Stimulated activated effector memory CD8-positive, alpha-beta T cell treated with anti-CD3 and anti-CD28 coated beads, Interleukin-12 subunit alpha, Interleukin-12 subunit beta, amount 100 ng/mL, for 72 hours (primary cell): ENCODE results near the gene ZER1.
A peak's percentile ranks its signal among the peaks of the same experiment; 100 is the strongest.

Source experiments
- ATAC-seq: fragments of 150-1000 bp; cut with Tn5 transposase; 2 replicates; pipeline ENCODE4 v1.10.0; 2021
- DNase-seq, 2 donors: peaks; one replicate each; pipeline ENCODE4 v3.0.0; 2021 to 2022; ENCODE audit warnings: low spot score in 2 of 2
- H3K27ac Mint-ChIP-seq: one replicate; pipeline ENCODE4 v1.8.0; 2022; ENCODE audit warnings: mild to moderate bottlenecking, mixed read lengths
- H3K36me3 Mint-ChIP-seq: one replicate; pipeline ENCODE4 v1.8.0; 2022; ENCODE audit warnings: mild to moderate bottlenecking, mixed read lengths
- H3K4me1 Mint-ChIP-seq: one replicate; pipeline ENCODE4 v1.8.0; 2022; ENCODE audit warnings: mixed read lengths
- H3K4me3 Mint-ChIP-seq: one replicate; pipeline ENCODE4 v1.8.0; 2022; ENCODE audit warnings: mild to moderate bottlenecking, mixed read lengths
- H3K9me3 Mint-ChIP-seq: one replicate; pipeline ENCODE4 v1.8.0; 2022; ENCODE audit warnings: mixed read lengths

ZER1 gene

DNA sequence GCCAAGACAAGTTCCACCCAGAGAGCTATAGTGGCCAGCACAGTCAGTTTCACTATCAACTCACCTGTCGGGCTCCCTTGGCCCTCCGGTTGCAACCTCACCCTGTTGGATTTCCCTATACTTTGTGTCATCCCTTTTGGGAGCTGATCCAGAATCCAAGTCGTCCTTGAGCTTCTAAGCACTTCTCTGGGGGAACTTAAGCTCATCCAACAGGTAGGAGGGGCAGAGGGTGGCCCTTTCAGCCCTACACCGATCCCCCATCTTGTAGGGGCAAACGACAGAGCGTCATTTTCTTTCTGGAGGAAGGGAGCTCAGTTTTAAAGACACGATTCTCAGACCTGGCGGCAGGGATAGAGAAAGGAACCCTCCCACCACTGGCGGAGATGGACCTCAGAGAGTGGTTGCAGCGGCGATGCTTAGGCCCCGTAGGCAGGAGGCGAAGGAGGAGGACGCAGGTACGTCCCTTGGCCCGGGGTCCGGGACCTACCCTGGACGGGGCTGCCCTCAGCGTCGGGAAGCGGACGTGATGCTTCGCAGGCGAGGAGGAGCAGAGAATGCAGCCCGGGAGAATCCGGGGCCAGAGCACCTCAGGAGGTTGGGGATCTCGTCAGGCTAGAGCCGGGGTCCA, 519 bp downstream of the ZER1 start:
- H3K9me3 Mint-ChIP-seq, result peaks cover 4% of the 10 kb centered on the region
- ATAC-seq, result peak; percentile 45
- H3K4me3 Mint-ChIP-seq, result peak overlapping the region; percentile 93
- DNase-seq, result no peak
- H3K36me3 Mint-ChIP-seq, result peaks cover 10% of the 10 kb centered on the region
- H3K27ac Mint-ChIP-seq, result peak overlapping the region; percentile 96
- H3K4me1 Mint-ChIP-seq, result peaks cover 27% of the 10 kb centered on the region

DNA sequence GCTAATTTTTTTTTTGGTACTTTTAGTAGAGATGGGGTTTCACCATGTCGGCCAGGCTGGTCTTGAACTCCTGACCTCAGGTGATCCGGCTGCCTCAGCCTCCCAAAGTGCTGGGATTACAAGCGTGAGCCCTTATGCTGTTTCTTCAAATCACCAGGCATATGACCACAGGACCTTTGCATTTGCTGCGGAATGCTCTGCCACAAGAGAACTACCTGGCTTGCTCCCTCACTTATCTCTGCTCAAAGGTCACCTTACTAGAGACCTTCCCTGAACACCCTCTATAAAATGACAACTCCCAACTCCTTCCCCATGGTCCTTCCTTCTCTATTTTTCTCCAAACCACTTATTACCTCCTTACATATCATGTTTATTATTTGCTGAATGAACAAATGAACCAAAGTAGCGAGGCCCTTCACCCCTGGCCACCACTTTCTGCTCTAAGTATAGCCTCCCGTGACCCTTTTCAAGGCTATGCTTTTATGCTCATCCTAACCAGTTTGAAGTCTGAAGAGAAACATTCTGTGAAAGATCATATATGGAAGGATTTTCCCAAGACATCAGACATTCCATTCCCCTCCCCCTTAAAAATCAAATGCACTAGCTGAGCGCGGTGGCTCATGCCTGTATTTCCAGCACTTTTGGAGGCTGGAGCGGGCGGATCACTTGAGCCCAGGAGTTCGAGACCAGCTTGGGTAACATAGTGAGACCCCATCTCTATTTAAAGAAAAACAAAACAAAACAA, 1.3 kb downstream of the ZER1 start:
- Mint-ChIP-seq H3K9me3 (peaks cover 4% of the 10 kb centered on the region), H3K36me3 (peaks cover 10% of the 10 kb centered on the region), H3K4me3 (peak overlapping the region; percentile 93), H3K4me1 (peaks cover 27% of the 10 kb centered on the region), H3K27ac (peak overlapping the region; percentile 96)
- ATAC-seq, result no peak
- no peak for DNase-seq

DNA sequence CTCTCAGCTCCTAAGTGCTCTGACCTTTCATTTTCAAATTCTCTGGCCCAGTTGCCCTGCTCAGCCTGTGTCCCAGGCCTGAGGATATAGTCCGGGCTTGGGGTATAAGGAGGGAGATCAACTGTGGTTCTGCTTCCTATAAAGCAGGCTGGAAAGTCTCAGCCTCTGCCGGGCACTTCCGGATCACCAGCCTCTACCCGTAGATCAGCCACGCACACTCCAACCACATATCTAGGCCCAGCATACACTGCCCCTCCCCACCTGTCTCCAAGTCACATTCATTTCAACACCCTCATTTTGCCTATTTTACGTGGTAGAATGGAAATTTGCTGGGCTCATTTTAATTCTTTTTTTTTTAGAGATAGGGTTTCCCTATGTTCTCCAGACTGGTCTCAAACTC, 3.1 kb downstream of the ZER1 start:
- H3K27ac Mint-ChIP-seq, result peak overlapping the region; percentile 96
- no peak overlapping the region for H3K4me3 Mint-ChIP-seq
- no peaks in the 10 kb centered on the region for H3K9me3 Mint-ChIP-seq
- peaks cover 10% of the 10 kb centered on the region for H3K36me3 Mint-ChIP-seq
- peaks cover 42% of the 10 kb centered on the region for H3K4me1 Mint-ChIP-seq
- no peak for DNase-seq
- ATAC-seq, result no peak

DNA sequence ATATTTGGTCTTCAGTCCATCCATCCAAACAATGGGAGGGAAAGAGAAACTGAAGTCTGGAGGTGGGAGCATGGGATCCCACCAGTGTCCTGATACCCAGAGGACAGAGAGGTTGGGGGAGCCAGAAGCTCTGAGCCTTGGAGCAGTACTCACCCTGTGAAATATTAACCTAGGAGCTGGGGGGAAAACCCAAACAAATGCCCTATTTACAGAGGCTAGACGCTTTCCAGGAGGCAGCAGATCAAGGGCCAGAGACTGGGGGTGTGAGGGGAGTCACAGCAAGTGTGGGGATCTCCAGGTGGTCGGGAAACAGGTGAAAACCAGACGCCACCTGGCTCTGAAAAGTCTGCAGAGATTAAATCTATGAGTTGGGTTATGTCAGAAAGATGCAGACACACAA, 6.2 kb downstream of the ZER1 start:
- DNase-seq (no peak), ATAC-seq (no peak)
- H3K9me3 Mint-ChIP-seq, result no peaks in the 10 kb centered on the region
- peaks cover 49% of the 10 kb centered on the region for H3K4me1 Mint-ChIP-seq
- H3K36me3 Mint-ChIP-seq, result peaks cover 10% of the 10 kb centered on the region
- H3K27ac Mint-ChIP-seq, result peak overlapping the region; percentile 34
- H3K4me3 Mint-ChIP-seq, result no peak overlapping the region

DNA sequence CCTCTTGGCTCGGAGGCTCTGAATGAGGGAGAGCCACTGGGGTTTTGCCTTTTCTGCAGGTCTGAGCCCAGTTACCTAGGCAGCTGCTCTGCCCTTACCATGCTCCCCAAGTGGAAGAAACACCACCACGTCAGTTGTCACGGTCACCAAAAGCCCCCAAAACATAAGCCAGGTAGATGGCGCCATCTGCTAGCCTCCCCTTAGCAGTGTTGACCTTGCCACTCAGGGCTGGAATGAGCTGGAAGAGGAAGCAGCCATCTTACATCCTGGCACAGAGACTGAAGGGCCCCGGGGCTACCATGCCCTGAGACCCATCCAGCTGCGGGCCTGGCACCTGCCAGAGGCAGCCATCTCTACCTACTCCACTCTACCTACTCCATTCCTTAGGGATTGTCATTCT, 7.4 kb downstream of the ZER1 start:
- no peaks in the 10 kb centered on the region for H3K9me3 Mint-ChIP-seq
- H3K27ac Mint-ChIP-seq, result peak overlapping the region; percentile 34
- DNase-seq (no peak), ATAC-seq (no peak)
- H3K36me3 Mint-ChIP-seq, result peaks cover 10% of the 10 kb centered on the region
- peaks cover 39% of the 10 kb centered on the region for H3K4me1 Mint-ChIP-seq
- no peak overlapping the region for H3K4me3 Mint-ChIP-seq

DNA sequence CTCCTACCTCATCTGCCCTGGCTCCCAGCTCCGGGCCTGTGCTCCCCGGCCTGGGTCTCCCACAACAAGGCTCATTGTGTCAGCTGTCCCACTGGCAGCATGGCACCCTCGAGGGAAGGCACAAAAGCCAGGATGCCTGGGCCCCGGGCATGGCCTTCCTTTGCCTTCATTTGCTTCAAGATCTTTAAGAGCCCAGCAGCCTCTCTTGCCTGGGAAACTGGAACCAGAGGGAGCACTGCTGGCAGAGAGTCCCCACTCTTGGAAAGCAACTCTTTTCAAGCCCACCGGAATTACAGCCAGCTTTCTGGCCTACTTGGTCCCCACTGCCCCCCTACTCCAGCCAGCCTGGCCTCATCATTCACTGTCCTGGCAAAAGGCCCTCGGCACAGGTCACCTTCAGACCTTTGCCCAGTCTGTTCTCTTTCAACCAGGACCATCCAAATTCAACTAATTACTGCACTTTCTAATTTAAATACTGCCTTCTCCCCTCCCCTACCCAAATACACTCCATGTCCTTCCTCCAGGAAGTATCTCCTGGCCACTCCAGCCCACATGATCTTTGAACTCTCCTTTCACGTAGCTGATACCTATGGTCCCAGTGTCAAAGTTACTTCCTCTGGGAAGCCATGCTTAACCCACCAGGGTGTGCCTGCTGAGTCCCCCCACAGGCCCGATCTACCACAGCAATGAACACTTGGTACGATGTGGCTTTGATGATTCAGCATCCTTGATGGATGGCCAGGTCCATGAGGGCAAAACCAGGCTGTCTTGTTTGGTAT, 8.9 kb downstream of the ZER1 start:
- Mint-ChIP-seq H3K36me3 (peaks cover 9% of the 10 kb centered on the region), H3K27ac (peak overlapping the region; percentile 80), H3K4me3 (no peak overlapping the region), H3K4me1 (peaks cover 30% of the 10 kb centered on the region), H3K9me3 (no peaks in the 10 kb centered on the region)
- ATAC-seq, result no peak
- no peak for DNase-seq

DNA sequence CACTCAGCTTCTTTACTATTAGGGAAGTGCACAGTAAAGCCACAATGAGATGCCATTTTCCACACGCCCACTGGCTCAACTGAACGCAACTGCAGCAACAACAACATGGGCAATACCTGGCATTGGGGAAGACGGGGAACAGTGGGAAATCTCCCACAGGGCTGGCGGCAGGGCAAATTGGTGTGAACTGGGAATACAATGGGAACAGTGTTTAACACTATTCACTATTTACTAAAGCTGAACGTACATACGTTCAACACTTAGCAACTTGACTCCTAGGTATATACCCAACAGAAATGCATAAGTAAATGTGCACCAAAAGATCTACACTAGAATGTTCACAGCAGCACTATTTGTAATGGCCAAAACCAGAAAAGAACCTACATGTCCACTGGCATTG, 14.1 kb downstream of the ZER1 start:
- Mint-ChIP-seq H3K4me1 (peaks cover 10% of the 10 kb centered on the region), H3K9me3 (no peaks in the 10 kb centered on the region), H3K36me3 (peaks cover under 1% of the 10 kb centered on the region), H3K4me3 (no peak overlapping the region), H3K27ac (no peak overlapping the region)
- ATAC-seq (no peak), DNase-seq (no peak)

DNA sequence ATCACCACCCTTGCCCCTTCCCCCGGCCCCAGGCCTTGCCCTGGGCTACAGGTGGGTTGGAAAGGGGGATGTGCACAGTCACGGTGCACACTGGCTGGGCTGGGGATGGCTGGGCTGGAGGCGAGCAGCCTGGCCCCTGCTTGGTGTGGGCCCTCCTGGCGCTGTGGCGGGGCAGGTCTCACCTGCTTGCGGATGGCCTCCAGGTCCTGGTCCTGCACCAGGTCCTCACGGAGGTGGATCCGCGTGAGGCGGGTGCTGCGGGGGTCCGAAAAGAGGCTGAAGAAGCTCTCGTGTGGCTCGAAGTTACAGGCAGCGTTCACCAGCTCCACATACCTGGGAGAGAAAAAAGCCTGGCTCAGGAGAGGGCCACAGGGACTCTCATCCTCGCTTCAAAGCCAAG, 18.1 kb downstream of the ZER1 start:
- no peak for ATAC-seq
- Mint-ChIP-seq H3K9me3 (no peaks in the 10 kb centered on the region), H3K27ac (no peak overlapping the region), H3K4me3 (no peak overlapping the region), H3K4me1 (peaks cover 4% of the 10 kb centered on the region), H3K36me3 (peaks cover 9% of the 10 kb centered on the region)
- DNase-seq, result no peak

DNA sequence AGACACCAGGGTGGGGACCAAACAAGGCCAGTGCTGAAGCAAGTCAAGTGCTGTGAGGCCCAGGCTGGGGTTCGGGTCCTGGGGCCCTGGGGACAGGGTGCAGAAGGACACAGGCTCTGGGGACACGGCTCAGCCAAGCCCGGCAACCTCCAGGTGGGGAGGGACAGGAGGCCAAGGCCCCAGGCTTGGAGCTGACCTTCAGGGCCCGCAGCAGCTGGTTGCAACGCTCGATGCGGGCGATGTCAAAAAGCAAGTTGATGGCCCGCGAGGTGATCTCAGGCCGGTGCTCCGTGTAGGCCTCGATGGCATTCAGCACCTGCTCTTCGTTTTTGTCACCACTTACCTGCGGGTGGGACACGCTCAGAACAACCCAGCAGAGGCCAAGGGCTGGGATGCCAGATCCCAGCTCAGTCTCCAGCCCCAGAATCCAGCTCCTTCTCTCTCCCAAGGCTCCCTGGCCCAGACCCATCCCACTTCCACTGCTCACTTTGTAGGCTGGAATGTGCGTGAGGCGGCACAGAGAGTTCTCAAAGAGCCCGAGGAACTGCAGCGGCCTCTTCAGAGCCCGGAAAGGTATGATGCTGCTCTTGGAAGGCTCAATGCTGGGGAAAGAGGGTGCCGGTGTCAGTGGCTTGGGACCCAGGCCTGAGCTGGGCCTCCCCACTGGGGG, 20.7 kb downstream of the ZER1 start:
- H3K9me3 Mint-ChIP-seq, result no peaks in the 10 kb centered on the region
- no peak for ATAC-seq
- no peak overlapping the region for H3K27ac Mint-ChIP-seq
- peaks cover 14% of the 10 kb centered on the region for H3K36me3 Mint-ChIP-seq
- no peak overlapping the region for H3K4me3 Mint-ChIP-seq
- no peak for DNase-seq
- H3K4me1 Mint-ChIP-seq, result no peaks in the 10 kb centered on the region

DNA sequence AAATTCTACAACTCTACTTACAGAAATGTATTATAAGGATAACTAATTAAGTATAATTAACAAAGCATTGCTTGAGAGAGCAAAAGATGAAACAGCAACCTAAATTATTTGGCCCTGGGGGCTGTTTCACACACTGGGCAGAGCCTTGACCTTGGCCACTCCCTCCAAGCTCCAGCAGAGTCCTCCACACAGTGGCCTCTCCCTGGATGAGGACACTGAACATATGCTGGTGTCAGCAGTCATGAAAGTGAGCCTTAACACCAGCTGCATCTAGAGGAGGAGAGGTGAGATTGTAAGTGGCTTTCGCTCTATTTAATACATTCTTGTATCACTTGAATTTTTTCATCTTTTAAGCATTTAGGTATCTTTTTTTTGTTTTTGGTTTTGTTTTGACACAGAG, 24.5 kb downstream of the ZER1 start:
- H3K27ac Mint-ChIP-seq, result no peak overlapping the region
- DNase-seq (no peak), ATAC-seq (no peak)
- no peak overlapping the region for H3K4me3 Mint-ChIP-seq
- H3K36me3 Mint-ChIP-seq, result peaks cover 10% of the 10 kb centered on the region
- no peaks in the 10 kb centered on the region for H3K9me3 Mint-ChIP-seq
- H3K4me1 Mint-ChIP-seq, result no peaks in the 10 kb centered on the region

DNA sequence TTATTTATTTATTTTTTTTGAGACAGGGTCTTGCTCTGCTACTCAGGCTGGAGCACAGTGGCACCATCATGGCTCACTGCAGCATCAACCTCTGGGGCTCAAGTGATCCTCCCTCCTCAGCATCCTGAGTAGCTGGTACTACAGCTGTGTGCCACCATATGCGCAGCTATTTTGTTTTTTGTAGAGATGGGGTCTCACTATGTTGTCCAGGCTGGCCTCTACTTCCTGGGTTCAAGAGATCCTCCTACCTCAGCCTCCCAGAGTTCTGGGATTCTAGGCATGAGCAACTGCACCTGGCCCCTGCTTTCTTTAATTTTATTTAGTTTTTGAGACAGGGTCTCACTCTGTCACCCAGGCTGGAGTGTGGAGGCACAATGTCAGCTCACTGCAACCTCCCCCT, 28.3 kb downstream of the ZER1 start:
- Mint-ChIP-seq H3K36me3 (peaks cover 34% of the 10 kb centered on the region), H3K4me1 (no peaks in the 10 kb centered on the region), H3K4me3 (no peak overlapping the region), H3K9me3 (no peaks in the 10 kb centered on the region), H3K27ac (no peak overlapping the region)
- DNase-seq (no peak), ATAC-seq (no peak)

DNA sequence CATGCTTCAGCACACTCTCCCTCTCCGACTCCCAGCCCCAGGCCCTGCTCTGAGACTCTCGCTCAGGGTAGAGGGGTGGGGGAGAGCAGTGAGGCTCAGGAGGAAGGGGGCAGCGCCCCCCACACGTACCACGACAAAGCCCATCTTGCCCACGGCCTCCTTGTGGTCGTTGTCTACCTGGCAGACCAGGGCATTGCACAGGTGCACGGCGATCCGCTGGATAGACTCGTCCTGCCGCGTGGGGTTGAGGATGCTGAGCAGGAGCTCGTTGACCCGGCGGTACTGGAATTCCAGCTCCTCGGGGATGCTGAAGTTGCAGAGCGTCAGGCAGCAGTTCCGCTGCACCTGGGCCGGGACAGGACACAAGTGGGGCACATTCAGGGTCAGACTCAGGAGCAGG, 29.3 kb downstream of the ZER1 start:
- ATAC-seq (no peak), DNase-seq (no peak)
- no peak overlapping the region for H3K4me3 Mint-ChIP-seq
- no peak overlapping the region for H3K27ac Mint-ChIP-seq
- H3K36me3 Mint-ChIP-seq, result peaks cover 38% of the 10 kb centered on the region
- H3K9me3 Mint-ChIP-seq, result no peaks in the 10 kb centered on the region
- H3K4me1 Mint-ChIP-seq, result no peaks in the 10 kb centered on the region

DNA sequence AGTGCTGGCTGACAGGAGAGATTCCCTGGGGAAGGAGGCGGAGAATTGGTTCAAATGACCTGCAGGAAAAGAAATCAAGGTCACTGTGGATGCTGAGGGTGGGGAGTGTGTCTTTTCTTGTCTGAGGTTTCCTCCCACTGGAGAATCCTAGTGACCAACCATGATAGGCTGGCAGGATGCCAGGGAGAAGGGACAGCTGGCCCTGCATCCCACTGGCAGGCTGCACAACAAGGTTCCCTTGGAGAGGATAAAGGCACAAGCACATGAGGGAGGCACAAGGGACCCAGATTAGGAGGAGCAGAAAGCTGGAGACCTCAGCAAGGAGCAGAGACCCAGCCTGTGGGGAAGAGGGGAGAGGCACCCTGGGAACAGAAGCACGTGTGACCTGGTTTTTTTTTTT, 36.4 kb downstream of the ZER1 start:
- Mint-ChIP-seq H3K27ac (peak overlapping the region; percentile 18), H3K4me3 (no peak overlapping the region), H3K4me1 (peaks cover 7% of the 10 kb centered on the region), H3K9me3 (no peaks in the 10 kb centered on the region), H3K36me3 (peaks cover 69% of the 10 kb centered on the region)
- ATAC-seq (no peak), DNase-seq (no peak)

DNA sequence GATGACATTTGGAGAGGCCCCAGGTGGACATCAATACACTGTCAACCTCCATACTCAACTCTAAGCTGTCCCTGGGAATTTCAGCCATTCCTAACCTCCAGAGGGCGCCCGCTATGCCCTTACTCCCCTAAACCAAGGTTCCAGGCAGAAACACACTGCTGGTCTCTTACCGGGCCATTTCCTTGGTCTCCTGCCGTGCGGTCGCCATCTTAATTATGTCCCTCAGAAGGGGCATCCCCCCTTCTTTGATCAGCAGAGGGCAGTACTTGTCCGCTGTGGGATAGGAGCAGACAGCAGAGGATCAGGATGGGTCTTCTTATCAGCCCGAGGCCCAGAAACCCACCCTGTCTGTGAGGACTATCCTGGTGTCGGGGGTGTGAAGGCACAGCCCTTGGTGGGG, 38.5 kb downstream of the ZER1 start:
- Mint-ChIP-seq H3K9me3 (no peaks in the 10 kb centered on the region), H3K27ac (no peak overlapping the region), H3K36me3 (peaks cover 50% of the 10 kb centered on the region), H3K4me1 (peaks cover 7% of the 10 kb centered on the region), H3K4me3 (no peak overlapping the region)
- DNase-seq, result no peak
- no peak for ATAC-seq

DNA sequence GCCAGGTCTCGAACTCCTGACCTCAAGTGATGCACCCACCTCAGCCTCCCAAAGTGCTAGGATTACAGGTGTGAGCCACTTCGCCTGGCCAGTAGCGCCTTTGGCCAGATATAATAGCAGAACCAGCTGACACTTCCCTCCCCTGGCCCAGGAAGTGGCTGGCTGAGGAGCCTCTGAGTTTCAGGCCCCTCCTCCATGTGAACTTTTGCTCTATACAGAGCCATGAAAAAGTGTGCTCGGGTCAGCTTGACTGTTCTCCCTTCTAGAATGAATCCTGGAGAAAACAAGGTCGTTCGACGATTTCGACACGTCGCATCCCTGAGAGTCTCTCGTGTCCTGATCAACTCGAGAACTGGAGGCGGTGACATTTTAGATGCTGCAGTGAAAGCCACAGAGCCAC, 39.2 kb downstream of the ZER1 start:
- no peak for DNase-seq
- H3K4me3 Mint-ChIP-seq, result no peak overlapping the region
- H3K4me1 Mint-ChIP-seq, result peaks cover 7% of the 10 kb centered on the region
- peaks cover 44% of the 10 kb centered on the region for H3K36me3 Mint-ChIP-seq
- H3K27ac Mint-ChIP-seq, result no peak overlapping the region
- ATAC-seq, result no peak
- H3K9me3 Mint-ChIP-seq, result no peaks in the 10 kb centered on the region
